Posterior cingulate gyrus (tissue), 11 donors: Measurements from ENCODE around the gene C10orf95.
A peak's percentile ranks its signal among the peaks of the same experiment; 100 is the strongest.

Experiments
- DNase-seq, 10 donors: peaks; one replicate each; pipeline versions ENCODE4 v3.0.0 to v3.0.0-alpha.2; 2020 to 2021; ENCODE audit warnings: mixed read lengths in 3 of 10
- intact Hi-C: fragments of 100-400 bp; cut with DNase I; formaldehyde crosslinking; loops from one replicate; pipeline ENCODE4 v1.15.1; 2023

C10orf95 gene

GRCh38 chr10:102407425-102408130 is 43.8 kb downstream of the C10orf95 start:
- DNase-seq = peak in 3 of 10 donors; percentile 19 to 56 (median 51)
- intact Hi-C loops = no loop called here

DNA sequence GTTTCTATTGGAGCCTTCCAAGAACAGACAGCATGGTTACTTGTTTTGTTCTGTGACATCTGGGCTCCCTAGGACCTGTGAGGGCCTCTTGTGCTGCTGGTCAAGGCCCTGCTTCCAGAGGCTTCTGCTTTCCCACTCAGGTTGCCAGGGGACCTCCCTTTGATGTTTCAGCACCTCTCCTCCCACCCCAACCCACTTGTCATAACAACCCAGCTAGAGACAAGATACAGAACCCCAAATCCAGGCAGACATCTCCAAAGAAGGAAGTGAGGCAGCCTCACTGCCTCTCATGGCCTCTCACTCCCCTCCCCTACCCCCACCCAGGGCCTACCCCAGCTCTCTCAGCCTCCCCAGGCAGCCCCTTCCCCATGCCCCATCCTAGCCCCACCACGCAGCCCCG is 44.5 kb downstream of the C10orf95 start:
- intact Hi-C loops = no loop called here
- DNase-seq = peak in 2 of 10 donors; percentile 12 to 14

DNA sequence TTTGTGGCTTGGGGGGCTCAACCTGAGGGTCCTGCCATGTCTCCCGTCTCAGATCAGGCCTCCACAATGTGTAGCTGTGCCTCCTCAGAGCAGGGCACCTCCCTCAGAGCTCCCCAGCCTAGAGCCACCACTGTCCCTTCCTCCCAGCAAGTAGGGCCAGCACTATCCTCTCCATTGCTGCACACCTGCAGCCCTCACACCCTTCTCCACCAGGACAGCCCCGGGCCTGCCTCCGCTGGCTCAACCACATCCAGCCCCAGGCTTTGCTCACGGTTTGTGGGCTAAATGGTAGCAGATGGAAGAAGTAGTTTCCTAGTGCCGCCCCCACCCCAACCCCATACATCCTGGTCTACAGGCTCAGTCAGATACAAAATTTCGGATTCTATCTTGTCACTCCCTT is 45.7 kb downstream of the C10orf95 start:
- peak in 2 of 10 donors; percentile 29 to 57 for DNase-seq
- intact Hi-C loops = no loop called here

- intact Hi-C loops = no loop called here
- DNase-seq = peak in 2 of 10 donors; percentile 77 to 79
Measured at GRCh38 chr10:102405108-102405571, 46.2 kb downstream of the C10orf95 start.

DNA sequence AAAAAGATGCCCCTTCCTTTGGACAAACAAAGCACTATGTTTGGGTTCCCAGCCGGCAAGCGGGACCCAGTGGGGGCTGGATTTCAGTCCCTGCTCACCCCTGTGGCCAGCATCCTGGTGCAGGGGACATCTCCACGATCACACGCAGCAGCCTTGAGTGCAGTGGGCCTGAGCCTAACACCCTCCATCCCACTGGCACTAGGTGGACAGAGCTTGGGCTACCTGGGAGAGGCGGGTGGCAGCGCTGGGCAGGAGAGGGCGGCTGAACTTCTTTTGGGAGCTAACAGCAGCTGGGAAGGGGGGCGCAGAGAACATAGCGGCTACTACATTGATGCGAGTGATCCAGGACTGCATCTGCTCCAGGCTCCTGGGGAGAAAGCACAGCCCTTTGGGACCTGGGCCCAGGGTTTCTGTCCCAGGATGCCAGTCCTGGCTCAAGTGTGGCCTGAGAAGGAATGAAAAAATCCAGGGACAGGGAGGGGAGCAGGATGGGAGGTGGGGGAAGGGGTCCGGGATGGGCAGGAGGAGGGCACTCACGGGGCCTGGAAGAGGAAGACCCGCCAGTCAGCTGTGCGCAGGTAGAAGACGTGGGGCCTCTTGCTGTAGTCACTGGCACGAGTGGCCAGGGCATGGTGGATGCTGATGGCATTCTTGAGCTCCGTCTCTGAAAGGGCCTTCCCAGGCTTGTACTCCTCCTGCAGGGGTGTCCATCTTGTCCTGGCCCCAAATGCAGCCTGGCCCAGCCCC is 46.8 kb downstream of the C10orf95 start:
- peak in 1 of 10 donors; percentile 76 for DNase-seq
- intact Hi-C loops = no loop called here

- DNase-seq = peak in 1 of 10 donors; percentile 69
- intact Hi-C loops = no loop called here
Measured at GRCh38 chr10:102403115-102403514, 48.2 kb downstream of the C10orf95 start.

DNA sequence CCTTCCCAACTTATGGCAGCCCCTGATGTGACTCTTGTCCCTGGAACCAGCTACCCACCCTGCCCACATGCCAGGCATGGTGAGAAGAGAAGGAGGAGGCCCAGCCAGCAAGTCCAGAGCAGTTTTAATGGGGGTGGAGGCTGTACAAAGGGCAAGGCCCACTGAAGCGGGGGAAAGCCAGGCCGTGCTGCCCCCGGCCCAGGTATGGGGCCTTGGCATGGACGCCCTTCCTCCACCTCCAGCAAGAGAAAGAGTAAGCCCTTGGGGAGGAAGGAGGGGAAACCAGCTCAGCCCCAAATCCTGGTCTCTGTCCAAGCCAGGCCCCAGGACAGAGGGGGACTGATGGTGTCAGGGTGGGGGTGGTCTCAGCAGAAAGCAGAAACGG is 48.8 kb downstream of the C10orf95 start:
- DNase-seq = no peak
- intact Hi-C loops = no loop called here

- no peak for DNase-seq
- intact Hi-C loops = no loop called here
Measured at GRCh38 chr10:102401735-102402511, 49.4 kb downstream of the C10orf95 start.

DNA sequence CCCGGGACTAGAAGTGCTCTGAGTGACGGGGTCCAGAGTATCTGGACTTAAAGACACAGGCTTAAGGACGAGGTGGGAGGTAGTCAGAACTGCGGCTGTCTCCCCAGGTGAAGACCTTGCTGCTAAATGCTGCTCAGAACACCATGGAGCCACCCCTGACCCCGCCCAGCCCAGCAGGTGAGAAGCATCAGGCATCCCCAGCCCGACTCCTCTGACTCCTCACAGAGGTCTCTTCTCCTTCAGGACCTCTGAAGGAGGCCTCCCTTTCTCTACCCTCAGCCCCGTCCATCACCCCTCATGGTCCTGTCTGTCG is 50.0 kb downstream of the C10orf95 start:
- DNase-seq = no peak
- intact Hi-C loops = no loop called here

DNA sequence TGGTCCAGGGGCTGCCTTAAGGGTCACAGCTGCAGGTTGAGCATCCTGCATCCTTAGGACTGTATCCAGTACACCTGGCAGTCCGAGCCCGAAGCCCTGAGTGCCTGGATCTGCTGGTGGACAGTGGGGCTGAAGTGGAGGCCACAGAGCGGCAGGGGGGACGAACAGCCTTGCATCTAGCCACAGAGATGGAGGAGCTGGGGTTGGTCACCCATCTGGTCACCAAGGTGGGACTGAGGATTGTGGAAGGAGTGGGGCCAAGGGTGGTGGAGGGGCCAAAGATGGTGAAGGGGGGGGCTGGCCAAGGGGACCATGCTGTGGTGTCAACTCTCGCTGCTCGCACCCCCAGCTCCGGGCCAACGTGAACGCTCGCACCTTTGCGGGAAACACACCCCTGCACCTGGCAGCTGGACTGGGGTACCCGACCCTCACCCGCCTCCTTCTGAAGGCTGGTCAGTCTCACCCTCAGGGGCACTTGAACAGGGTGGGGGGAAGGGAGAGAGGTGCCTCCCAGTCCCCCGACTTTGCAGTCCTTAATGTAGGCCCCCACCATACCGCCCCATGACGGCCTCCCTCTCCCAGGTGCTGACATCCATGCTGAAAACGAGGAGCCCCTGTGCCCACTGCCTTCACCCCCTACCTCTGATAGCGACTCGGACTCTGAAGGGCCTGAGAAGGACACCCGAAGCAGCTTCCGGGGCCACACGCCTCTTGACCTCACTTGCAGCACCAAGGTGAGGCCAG is 50.6 kb downstream of the C10orf95 start:
- DNase-seq = no peak
- intact Hi-C loops = no loop called here

GRCh38 chr10:102400076-102400475 is 51.3 kb downstream of the C10orf95 start:
- intact Hi-C loops = no loop called here
- DNase-seq = peak in 1 of 10 donors; percentile 84
